Omental fat pad (tissue), 4 donors: Measurements from ENCODE around the gene RCCD1. TPM values are rescaled to one million over a fixed set of nuclear protein-coding genes. Genes with fewer than 3 reads are reported as not detected.

Experiments used
- ATAC-seq: fragments of 150-250 bp; one replicate; pipeline ENCODE4 v1.9.1; 2016; ENCODE audit warnings: mild to moderate bottlenecking, moderate library complexity; ENCODE audit not compliant: low FRiP score
- DNase-seq: peaks from one replicate; pipeline ENCODE4 v3.0.0-alpha.2; 2019; ENCODE audit warnings: low spot score
- CTCF ChIP-seq, 3 donors: fragments of 450-650 bp; IDR thresholded peaks; one replicate each; pipeline ENCODE4 v1.5.1; 2016 to 2017; ENCODE audit warnings: antibody characterized with exemption in 3 of 3, mild to moderate bottlenecking in 3 of 3, moderate library complexity in 2 of 3
- total RNA-seq, 4 donors: library from RNA; depleted of rRNA; stranded (reverse); fragments of >200 nt; gene quantifications; one replicate each; pipeline ENCODE4 v1.1.0, GENCODE V29; 2016

The RCCD1 gene
- total RNA-seq, 4 donors from 2014 or later = 2.6 to 6.6 (median 5.0) TPM

GRCh38 chr15:90959894-90960293 lies 5.2 kb downstream of the RCCD1 start:
- DNase-seq (no peak), ATAC-seq (no peak)
- TF ChIP-seq CTCF (IDR thresholded peaks at IDR 0.05) = no peak

GRCh38 chr15:90960298-90961091 lies 5.8 kb downstream of the RCCD1 start:
- DNase-seq (no peak), ATAC-seq (no peak)
- TF ChIP-seq CTCF (IDR thresholded peaks at IDR 0.05) = no peak

GRCh38 chr15:90962021-90962420 lies 7.3 kb downstream of the RCCD1 start:
- no peak for DNase-seq
- ATAC-seq = no peak
- no peak for TF ChIP-seq CTCF (IDR thresholded peaks at IDR 0.05)

GRCh38 chr15:90966262-90966661 lies 11.6 kb downstream of the RCCD1 start:
- no peak for DNase-seq
- no peak for ATAC-seq
- no peak for TF ChIP-seq CTCF (IDR thresholded peaks at IDR 0.05)

- ATAC-seq (no peak), DNase-seq (no peak)
- no peak for TF ChIP-seq CTCF (IDR thresholded peaks at IDR 0.05)
These were observed 12.5 kb downstream of the RCCD1 start for GRCh38 chr15:90967206-90967605.

GRCh38 chr15:90968434-90968833 lies 13.8 kb downstream of the RCCD1 start:
- no peak for TF ChIP-seq CTCF (IDR thresholded peaks at IDR 0.05)
- ATAC-seq = no peak

GRCh38 chr15:90970274-90970673 lies 15.6 kb downstream of the RCCD1 start:
- ATAC-seq (no peak), DNase-seq (no peak)
- TF ChIP-seq CTCF (IDR thresholded peaks at IDR 0.05) = no peak

More at GRCh38 chr15:90968434-90968833, 13.8 kb downstream of the RCCD1 start:
- DNase-seq = no peak
